Measurements from ENCODE around the gene ZNF564. TPM values are rescaled to one million over a fixed set of nuclear protein-coding genes. Genes with fewer than 3 reads are reported as not detected.

ZNF564 gene
- total and polyA plus RNA-seq, 2 of the 13 experiments (the other 11 are each of a cell fraction or from before 2014, with no cell fraction given), result 2.3 to 11.1 TPM

DNA sequence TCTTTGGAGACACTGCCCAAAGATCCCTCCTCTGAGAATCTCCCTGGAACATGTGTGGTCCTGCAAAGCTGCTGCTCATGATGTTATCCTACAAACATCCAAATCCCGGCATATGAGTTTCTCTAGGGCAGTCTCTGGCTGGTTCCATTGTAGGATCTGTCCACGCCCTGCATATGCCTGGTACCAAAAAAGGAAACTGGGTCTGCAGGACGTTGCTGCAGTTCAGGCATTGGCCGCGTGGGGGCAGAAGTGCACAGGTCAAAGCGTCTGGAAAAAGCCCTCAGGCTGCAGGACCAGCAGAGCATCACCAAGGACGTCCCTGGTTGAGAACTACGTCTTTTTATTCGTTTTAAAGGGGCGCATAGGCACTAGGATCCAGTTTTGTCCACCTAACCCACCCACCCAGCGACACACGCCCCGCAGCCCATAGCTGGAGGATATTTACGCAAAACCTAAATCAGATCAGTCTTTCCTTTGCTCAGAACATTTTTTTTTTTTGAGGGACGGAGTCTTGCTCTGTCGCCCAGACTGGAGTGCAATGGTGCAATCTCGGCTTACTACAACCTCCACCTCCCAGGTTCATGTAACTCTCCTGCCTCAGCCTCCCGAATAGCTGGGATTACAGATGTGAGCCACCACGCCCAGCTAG is 12.9 kb upstream of the ZNF564 start (continued):
- TF ChIP-seq, protein P1, sequence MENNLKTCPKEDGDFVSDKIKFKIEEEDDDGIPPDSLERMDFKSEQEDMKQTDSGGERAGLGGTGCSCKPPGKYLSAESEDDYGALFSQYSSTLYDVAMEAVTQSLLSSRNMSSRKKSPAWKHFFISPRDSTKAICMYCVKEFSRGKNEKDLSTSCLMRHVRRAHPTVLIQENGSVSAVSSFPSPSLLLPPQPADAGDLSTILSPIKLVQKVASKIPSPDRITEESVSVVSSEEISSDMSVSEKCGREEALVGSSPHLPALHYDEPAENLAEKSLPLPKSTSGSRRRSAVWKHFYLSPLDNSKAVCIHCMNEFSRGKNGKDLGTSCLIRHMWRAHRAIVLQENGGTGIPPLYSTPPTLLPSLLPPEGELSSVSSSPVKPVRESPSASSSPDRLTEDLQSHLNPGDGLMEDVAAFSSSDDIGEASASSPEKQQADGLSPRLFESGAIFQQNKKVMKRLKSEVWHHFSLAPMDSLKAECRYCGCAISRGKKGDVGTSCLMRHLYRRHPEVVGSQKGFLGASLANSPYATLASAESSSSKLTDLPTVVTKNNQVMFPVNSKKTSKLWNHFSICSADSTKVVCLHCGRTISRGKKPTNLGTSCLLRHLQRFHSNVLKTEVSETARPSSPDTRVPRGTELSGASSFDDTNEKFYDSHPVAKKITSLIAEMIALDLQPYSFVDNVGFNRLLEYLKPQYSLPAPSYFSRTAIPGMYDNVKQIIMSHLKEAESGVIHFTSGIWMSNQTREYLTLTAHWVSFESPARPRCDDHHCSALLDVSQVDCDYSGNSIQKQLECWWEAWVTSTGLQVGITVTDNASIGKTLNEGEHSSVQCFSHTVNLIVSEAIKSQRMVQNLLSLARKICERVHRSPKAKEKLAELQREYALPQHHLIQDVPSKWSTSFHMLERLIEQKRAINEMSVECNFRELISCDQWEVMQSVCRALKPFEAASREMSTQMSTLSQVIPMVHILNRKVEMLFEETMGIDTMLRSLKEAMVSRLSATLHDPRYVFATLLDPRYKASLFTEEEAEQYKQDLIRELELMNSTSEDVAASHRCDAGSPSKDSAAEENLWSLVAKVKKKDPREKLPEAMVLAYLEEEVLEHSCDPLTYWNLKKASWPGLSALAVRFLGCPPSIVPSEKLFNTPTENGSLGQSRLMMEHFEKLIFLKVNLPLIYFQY (CRISPR knock-in tag; IDR thresholded peaks at IDR 0.05; ENCODE audit: borderline replicate concordance), result peak; percentile 68; the same call in 1 of the 2 replicates
- no peak for TF ChIP-seq RNF219 (CRISPR knock-in tag; IDR thresholded peaks at IDR 0.05)
- TF ChIP-seq CSRNP2 (CRISPR knock-in tag; conservative IDR thresholded peaks at IDR 0.05; ENCODE audit: low read depth), result no peak
- TF ChIP-seq, protein P2, sequence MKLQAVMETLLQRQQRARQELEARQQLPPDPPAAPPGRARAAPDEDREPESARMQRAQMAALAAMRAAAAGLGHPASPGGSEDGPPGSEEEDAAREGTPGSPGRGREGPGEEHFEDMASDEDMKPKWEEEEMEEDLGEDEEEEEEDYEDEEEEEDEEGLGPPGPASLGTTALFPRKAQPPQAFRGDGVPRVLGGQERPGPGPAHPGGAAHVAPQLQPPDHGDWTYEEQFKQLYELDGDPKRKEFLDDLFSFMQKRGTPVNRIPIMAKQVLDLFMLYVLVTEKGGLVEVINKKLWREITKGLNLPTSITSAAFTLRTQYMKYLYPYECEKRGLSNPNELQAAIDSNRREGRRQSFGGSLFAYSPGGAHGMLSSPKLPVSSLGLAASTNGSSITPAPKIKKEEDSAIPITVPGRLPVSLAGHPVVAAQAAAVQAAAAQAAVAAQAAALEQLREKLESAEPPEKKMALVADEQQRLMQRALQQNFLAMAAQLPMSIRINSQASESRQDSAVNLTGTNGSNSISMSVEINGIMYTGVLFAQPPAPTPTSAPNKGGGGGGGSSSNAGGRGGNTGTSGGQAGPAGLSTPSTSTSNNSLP (IDR thresholded peaks at IDR 0.05; ENCODE audit: low read depth, low read length), result 0 out of 2 replicates have a peak, but pooled peaks have one; percentile 18
- TF ChIP-seq HNF4A (CRISPR knock-in tag; IDR thresholded peaks at IDR 0.05), result no peak
- TF ChIP-seq CHD2 (IDR thresholded peaks at IDR 0.05; ENCODE audit: low read depth, low read length), result no peak
- peak; percentile 34; the same call in 1 of the 2 replicates for TF ChIP-seq RXRB (CRISPR knock-in tag; IDR thresholded peaks at IDR 0.05; ENCODE audit: borderline replicate concordance)
- TF ChIP-seq NR2F1 (CRISPR knock-in tag; IDR thresholded peaks at IDR 0.05), result no peak
- no peak for TF ChIP-seq SP5 (CRISPR knock-in tag; IDR thresholded peaks at IDR 0.05; ENCODE audit: borderline replicate concordance, low read depth)
- TF ChIP-seq MBNL3 (CRISPR knock-in tag; conservative IDR thresholded peaks at IDR 0.05), result no peak
- TF ChIP-seq SAP130 (CRISPR knock-in tag; IDR thresholded peaks at IDR 0.05; ENCODE audit: low read depth), result peak; percentile 41; the same call in 1 of the 2 replicates
- TF ChIP-seq U2AF2 (IDR thresholded peaks at IDR 0.05; ENCODE audit: low read depth, low read length), result no peak
